ENCODE results near the gene TMEM30A.

Gene TMEM30A

GRCh38 chr6:75284632-75285282, at the start of gene TMEM30A:
Gene TMEM30A, minus strand, starts transcription at chr6:75284792. Its CDS starts 154 bp downstream, at chr6:75284638.
- DNase-seq = peak; percentile 90 to 96

GRCh38 chr6:75333676-75334200, 49.1 kb upstream of the TMEM30A start:
- DNase-seq = no peak

- no peak for DNase-seq
These were observed 46.6 kb upstream of the TMEM30A start for GRCh38 chr6:75331151-75331550.

- DNase-seq = no peak
These were observed 45.1 kb upstream of the TMEM30A start for GRCh38 chr6:75329703-75330102.

- no peak for DNase-seq
These were observed 43.2 kb upstream of the TMEM30A start for GRCh38 chr6:75327807-75328206.

- DNase-seq = no peak
These were observed 42.1 kb upstream of the TMEM30A start for GRCh38 chr6:75326557-75327258.

GRCh38 chr6:75318900-75319299, 34.3 kb upstream of the TMEM30A start:
- no peak for DNase-seq

- no peak for DNase-seq
These were observed 33.1 kb upstream of the TMEM30A start for GRCh38 chr6:75317503-75318206.

- no peak for DNase-seq
These were observed 31.4 kb upstream of the TMEM30A start for GRCh38 chr6:75315978-75316377.

GRCh38 chr6:75308250-75308988, 23.8 kb upstream of the TMEM30A start:
- DNase-seq = no peak

- DNase-seq = no peak
These were observed 22.9 kb upstream of the TMEM30A start for GRCh38 chr6:75307364-75308004.

GRCh38 chr6:75306064-75306463, 21.5 kb upstream of the TMEM30A start:
- DNase-seq = no peak

- DNase-seq = no peak
These were observed 21.0 kb upstream of the TMEM30A start for GRCh38 chr6:75305573-75305972.

- no peak for DNase-seq
These were observed 17.7 kb upstream of the TMEM30A start for GRCh38 chr6:75302280-75302679.

GRCh38 chr6:75301537-75301936, 16.9 kb upstream of the TMEM30A start:
- DNase-seq = no peak

- DNase-seq = no peak
These were observed 16.5 kb upstream of the TMEM30A start for GRCh38 chr6:75301088-75301487.

- DNase-seq = no peak
These were observed 15.9 kb upstream of the TMEM30A start for GRCh38 chr6:75300531-75300855.

- DNase-seq = no peak
These were observed 15.4 kb upstream of the TMEM30A start for GRCh38 chr6:75299801-75300530.

- DNase-seq = no peak
These were observed 12.5 kb upstream of the TMEM30A start for GRCh38 chr6:75296811-75297779.

- no peak for DNase-seq
These were observed 8.0 kb upstream of the TMEM30A start for GRCh38 chr6:75292555-75292954.

- DNase-seq = no peak
These were observed 7.2 kb upstream of the TMEM30A start for GRCh38 chr6:75291744-75292143.

All from activated T-cell treated with anti-CD3 and anti-CD28 coated beads, Interleukin-2, amount 50 U/mL, for 48 hours (primary cell).